ENCODE measurements around the gene ADSS1. TPM values are rescaled to one million over a fixed set of nuclear protein-coding genes. Genes with fewer than 3 reads are reported as not detected.

The ADSS1 gene
- total RNA-seq (2022; extraction: Qiagen RNA extraction; ENCODE audit: low read depth) = 6.4 to 7.9 TPM (median 7.3 TPM) in 5 replicates

GRCh38 chr14:104723651-104724406, at the start of gene ADSS1:
ADSS1 (plus strand) TSS chr14:104724229; CDS start chr14:104724271, 42 bp downstream.

GRCh38 chr14:104689109-104689880, 34.7 kb upstream of the ADSS1 start, which contains the start of gene INF2:
INF2 (plus strand) TSS chr14:104689618; CDS start chr14:104701366, 11,748 bp downstream.

GRCh38 chr14:104752735-104753527, 28.9 kb downstream of the ADSS1 start, which contains the start of gene SIVA1:
SIVA1 (plus strand) TSS chr14:104753147; CDS start chr14:104753202, 55 bp downstream.

GRCh38 chr14:104794993-104795780, 71.2 kb downstream of the ADSS1 start, which contains the start of gene AKT1:
AKT1 (minus strand) TSS chr14:104795748; CDS start chr14:104792643, 3,105 bp downstream.

Other genes starting within 250 kb of the ADSS1 start
- gene C14orf180, start 144.5 kb upstream of the ADSS1 start, total RNA-seq (2022; extraction: Qiagen RNA extraction; ENCODE audit: low read depth) = not detected in 5 replicates
- gene TMEM179, start 119.5 kb upstream of the ADSS1 start, total RNA-seq (2022; extraction: Qiagen RNA extraction; ENCODE audit: low read depth) = 0.27 to 0.46 TPM (median 0.30 TPM) in 4 of 5 replicates, not detected in the other
- 81.9 to 126 TPM (median 122 TPM) in 5 replicates for gene INF2, start 34.6 kb upstream of the ADSS1 start, total RNA-seq (2022; extraction: Qiagen RNA extraction; ENCODE audit: low read depth)
- 161 to 220 TPM (median 195 TPM) in 5 replicates for gene SIVA1, start 28.9 kb downstream of the ADSS1 start, total RNA-seq (2022; extraction: Qiagen RNA extraction; ENCODE audit: low read depth)
- 83.1 to 112 TPM (median 104 TPM) in 5 replicates for gene AKT1, start 71.5 kb downstream of the ADSS1 start, total RNA-seq (2022; extraction: Qiagen RNA extraction; ENCODE audit: low read depth)
- gene ZBTB42, start 76.9 kb downstream of the ADSS1 start, total RNA-seq (2022; extraction: Qiagen RNA extraction; ENCODE audit: low read depth) = 2.1 to 3.2 TPM (median 3.0 TPM) in 5 replicates
- gene CEP170B, start 141.0 kb downstream of the ADSS1 start, total RNA-seq (2022; extraction: Qiagen RNA extraction; ENCODE audit: low read depth) = 18.2 to 26.1 TPM (median 25.5 TPM) in 5 replicates
- 0.10 to 0.25 TPM (median 0.13 TPM) in 3 of 5 replicates, not detected in the others for gene PLD4, start 200.7 kb downstream of the ADSS1 start, total RNA-seq (2022; extraction: Qiagen RNA extraction; ENCODE audit: low read depth)

All from A549 treated with GW870086 at 1 μM for 4 hours (cell line).